Endothelial cell (in vitro differentiated cells): ENCODE measurements around the gene LDB2. TPM values are rescaled to one million over a fixed set of nuclear protein-coding genes. Genes with fewer than 3 reads are reported as not detected.
A peak's percentile ranks its signal among the peaks of the same experiment; 100 is the strongest.

Experiments
- DNase-seq: peaks from one replicate; pipeline ENCODE4 v3.0.0; 2021; ENCODE audit warnings: low spot score
- H3K27ac Mint-ChIP-seq: one replicate; pipeline ENCODE4 v1.8.0; 2021; ENCODE audit warnings: mixed read lengths, inconsistent platforms; ENCODE audit not compliant: unreplicated experiment
- H3K27me3 Mint-ChIP-seq: one replicate; pipeline ENCODE4 v1.8.0; 2021; ENCODE audit warnings: mild to moderate bottlenecking, moderate library complexity, mixed read lengths, inconsistent platforms; ENCODE audit not compliant: unreplicated experiment
- H3K36me3 Mint-ChIP-seq: one replicate; pipeline ENCODE4 v1.8.0; 2021; ENCODE audit warnings: mild to moderate bottlenecking, low read depth, mixed read lengths, inconsistent platforms; ENCODE audit not compliant: unreplicated experiment
- H3K4me1 Mint-ChIP-seq: one replicate; pipeline ENCODE4 v1.8.0; 2021; ENCODE audit warnings: mild to moderate bottlenecking, mixed read lengths, inconsistent platforms; ENCODE audit not compliant: unreplicated experiment
- H3K4me3 Mint-ChIP-seq: one replicate; pipeline ENCODE4 v1.8.0; 2021; ENCODE audit warnings: mild to moderate bottlenecking, mixed read lengths, inconsistent platforms; ENCODE audit not compliant: unreplicated experiment
- H3K9me3 Mint-ChIP-seq: one replicate; pipeline ENCODE4 v1.8.0; 2021; ENCODE audit warnings: mixed read lengths, inconsistent platforms; ENCODE audit not compliant: unreplicated experiment
- CTCF ChIP-seq: fragments of 200-600 bp; sonication (generic); IDR thresholded peaks from one replicate; pipeline ENCODE4 v1.5.0; 2021; ENCODE audit warnings: antibody characterized with exemption; ENCODE audit not compliant: unreplicated experiment
- total RNA-seq: library from RNA; stranded (reverse); fragmentation: NEBNext Ultra II Directional; extraction: Animal tissue kit (Norgen Biotek cat#: 25700); gene quantifications from one replicate; pipeline ENCODE4 v1.2.1, GENCODE V29; 2021; ENCODE audit not compliant: unreplicated experiment

LDB2 gene
- total RNA-seq, 1 donor from 2014 or later = 268 TPM

- Mint-ChIP-seq H3K27ac (peak overlapping the region; percentile 92), H3K9me3 (no peaks in the 10 kb centered on the region), H3K36me3 (peaks cover 35% of the 10 kb centered on the region), H3K27me3 (peaks cover 14% of the 10 kb centered on the region), H3K4me3 (peak overlapping the region; percentile 56), H3K4me1 (peaks cover 51% of the 10 kb centered on the region)
- TF ChIP-seq CTCF = no peak
- DNase-seq = no peak
These were observed 33.1 kb downstream of the LDB2 start for GRCh38 chr4:16865209-16865896.

DNA sequence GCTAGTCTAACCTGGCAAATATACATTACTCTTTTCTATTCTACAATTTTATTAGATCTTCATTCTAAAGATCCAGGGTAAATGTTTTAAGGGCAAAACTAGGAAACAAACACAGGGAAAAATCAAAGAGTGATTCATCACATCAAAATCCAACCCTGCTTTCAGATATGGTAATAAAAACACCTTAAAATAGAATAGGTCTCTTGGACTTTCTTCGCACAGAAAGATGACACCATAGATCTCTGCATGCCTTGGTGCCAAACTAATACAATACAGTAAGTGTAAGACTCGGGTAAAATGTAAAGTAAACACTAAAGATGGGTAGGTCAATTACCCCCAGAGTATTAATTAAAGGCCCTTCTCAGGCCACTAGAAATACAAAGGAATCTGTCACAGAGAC is 34.2 kb downstream of the LDB2 start:
- peaks cover 14% of the 10 kb centered on the region for H3K27me3 Mint-ChIP-seq
- H3K27ac Mint-ChIP-seq = peak overlapping the region; percentile 85
- H3K36me3 Mint-ChIP-seq = peaks cover 40% of the 10 kb centered on the region
- TF ChIP-seq CTCF = no peak
- no peak for DNase-seq
- H3K4me1 Mint-ChIP-seq = peaks cover 58% of the 10 kb centered on the region
- no peaks in the 10 kb centered on the region for H3K9me3 Mint-ChIP-seq
- peak overlapping the region; percentile 22 for H3K4me3 Mint-ChIP-seq

GRCh38 chr4:16862697-16863096 is 35.7 kb downstream of the LDB2 start:
- H3K4me1 Mint-ChIP-seq = peaks cover 70% of the 10 kb centered on the region
- peaks cover 14% of the 10 kb centered on the region for H3K27me3 Mint-ChIP-seq
- peaks cover 41% of the 10 kb centered on the region for H3K36me3 Mint-ChIP-seq
- DNase-seq = peak; percentile 30
- no peaks in the 10 kb centered on the region for H3K9me3 Mint-ChIP-seq
- peak overlapping the region; percentile 33 for H3K4me3 Mint-ChIP-seq
- peak overlapping the region; percentile 88 for H3K27ac Mint-ChIP-seq
- TF ChIP-seq CTCF = no peak

GRCh38 chr4:16860516-16860915 is 37.9 kb downstream of the LDB2 start:
- peak overlapping the region; percentile 98 for H3K27ac Mint-ChIP-seq

More at GRCh38 chr4:16860516-16860915, 37.9 kb downstream of the LDB2 start:
- peaks cover 9% of the 10 kb centered on the region for H3K27me3 Mint-ChIP-seq
- no peak for TF ChIP-seq CTCF
- no peak for DNase-seq
- H3K4me1 Mint-ChIP-seq = peaks cover 84% of the 10 kb centered on the region
- peaks cover 44% of the 10 kb centered on the region for H3K36me3 Mint-ChIP-seq
- H3K4me3 Mint-ChIP-seq = no peak overlapping the region
- H3K9me3 Mint-ChIP-seq = no peaks in the 10 kb centered on the region
